MG63 (cell line): ENCODE results near the gene HES2. TPM values are rescaled to one million over a fixed set of nuclear protein-coding genes. Genes with fewer than 3 reads are reported as not detected.
A peak's percentile ranks its signal among the peaks of the same experiment; 100 is the strongest.

Source experiments
- DNase-seq: peaks from one replicate; pipeline ENCODE4 v3.0.0-alpha.2; 2020
- H3K27me3 ChIP-seq: fragments of 250-450 bp; sonication (Bioruptor Pico); 2 replicates; pipeline ENCODE4 v1.5.1; 2020; ENCODE audit warnings: mild to moderate bottlenecking, moderate library complexity
- H3K36me3 ChIP-seq: fragments of 250-450 bp; sonication (Bioruptor Pico); 2 replicates; pipeline ENCODE4 v1.5.1; 2020; ENCODE audit warnings: mild to moderate bottlenecking, moderate library complexity
- H3K4me3 ChIP-seq: fragments of 250-450 bp; sonication (Bioruptor Pico); 2 replicates; pipeline ENCODE4 v1.5.1; 2020; ENCODE audit warnings: mild to moderate bottlenecking, moderate library complexity
- H3K9me3 ChIP-seq: fragments of 250-450 bp; sonication (Bioruptor Pico); 2 replicates; pipeline ENCODE4 v1.5.1; 2020; ENCODE audit warnings: mild to moderate bottlenecking, moderate library complexity
- total RNA-seq: library from RNA; depleted of rRNA; stranded (reverse); fragments of >200 nt; shearing (Covaris generic); gene quantifications from 2 replicates; pipeline ENCODE4 v1.2.3, GENCODE V29; 2014; ENCODE audit warnings: low replicate concordance

Gene HES2
- total RNA-seq, 1 experiment from 2014 or later, result 0.59 TPM

GRCh38 chr1:6426277-6426971 is 6.7 kb upstream of the HES2 start:
- no peak for DNase-seq
- Histone ChIP-seq H3K9me3 (no peaks in the 10 kb centered on the region), H3K27me3 (peaks cover 6% of the 10 kb centered on the region), H3K4me3 (no peak overlapping the region), H3K36me3 (no peaks in the 10 kb centered on the region)

DNA sequence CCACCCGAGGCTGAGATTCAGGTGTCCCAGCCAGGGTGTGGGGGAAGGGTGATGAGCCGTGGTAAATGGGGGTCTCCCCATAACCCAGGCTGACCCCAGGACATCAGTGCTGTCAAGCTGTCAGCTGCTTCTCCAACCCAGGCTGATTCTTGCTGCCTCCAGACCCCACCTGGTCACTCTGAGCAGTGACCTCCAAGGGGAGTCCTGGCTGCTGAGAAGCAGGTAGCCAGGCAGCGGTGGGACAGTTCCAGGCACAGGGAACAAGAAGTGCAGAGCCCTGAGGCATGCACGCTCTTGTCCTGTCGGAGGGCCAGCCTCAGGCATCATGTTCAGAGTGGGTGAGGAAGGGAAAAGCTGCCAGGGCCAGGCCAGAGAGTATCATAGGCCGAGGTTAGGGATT is 5.9 kb upstream of the HES2 start:
- H3K27me3 ChIP-seq, result peaks cover 6% of the 10 kb centered on the region
- H3K36me3 ChIP-seq, result no peaks in the 10 kb centered on the region
- H3K9me3 ChIP-seq, result no peaks in the 10 kb centered on the region
- H3K4me3 ChIP-seq, result no peak overlapping the region
- DNase-seq, result no peak

GRCh38 chr1:6424619-6425593 is 5.2 kb upstream of the HES2 start, which contains the start of gene ESPN:
Gene ESPN (plus strand): TSS chr1:6424776. CDS start chr1:6424956, 180 bp downstream.
- Histone ChIP-seq H3K4me3 (no peak within 1 kb of the TSS), H3K9me3 (no peaks in the 10 kb centered on the region), H3K36me3 (no peaks in the 10 kb centered on the region), H3K27me3 (peaks cover 6% of the 10 kb centered on the region)
- no peak for DNase-seq

- no peaks in the 10 kb centered on the region for H3K36me3 ChIP-seq
- peaks cover 6% of the 10 kb centered on the region for H3K27me3 ChIP-seq
- H3K9me3 ChIP-seq, result no peaks in the 10 kb centered on the region
- no peak for DNase-seq
- H3K4me3 ChIP-seq, result no peak overlapping the region
These were observed 4.4 kb upstream of the HES2 start for GRCh38 chr1:6424000-6424565.

- no peaks in the 10 kb centered on the region for H3K36me3 ChIP-seq
- peaks cover 6% of the 10 kb centered on the region for H3K27me3 ChIP-seq
- no peak overlapping the region for H3K4me3 ChIP-seq
- H3K9me3 ChIP-seq, result no peaks in the 10 kb centered on the region
- DNase-seq, result peak; percentile 82
These were observed 3.7 kb upstream of the HES2 start for GRCh38 chr1:6423321-6423999.

- Histone ChIP-seq H3K9me3 (no peaks in the 10 kb centered on the region), H3K36me3 (no peaks in the 10 kb centered on the region), H3K4me3 (no peak overlapping the region), H3K27me3 (peaks cover 6% of the 10 kb centered on the region)
- DNase-seq, result no peak
These were observed 1.5 kb upstream of the HES2 start for GRCh38 chr1:6421266-6421665.

- Histone ChIP-seq H3K9me3 (no peaks in the 10 kb centered on the region), H3K4me3 (no peak overlapping the region), H3K27me3 (peaks cover 6% of the 10 kb centered on the region), H3K36me3 (no peaks in the 10 kb centered on the region)
- no peak for DNase-seq
These were observed 829 bp upstream of the HES2 start for GRCh38 chr1:6420454-6421042.

DNA sequence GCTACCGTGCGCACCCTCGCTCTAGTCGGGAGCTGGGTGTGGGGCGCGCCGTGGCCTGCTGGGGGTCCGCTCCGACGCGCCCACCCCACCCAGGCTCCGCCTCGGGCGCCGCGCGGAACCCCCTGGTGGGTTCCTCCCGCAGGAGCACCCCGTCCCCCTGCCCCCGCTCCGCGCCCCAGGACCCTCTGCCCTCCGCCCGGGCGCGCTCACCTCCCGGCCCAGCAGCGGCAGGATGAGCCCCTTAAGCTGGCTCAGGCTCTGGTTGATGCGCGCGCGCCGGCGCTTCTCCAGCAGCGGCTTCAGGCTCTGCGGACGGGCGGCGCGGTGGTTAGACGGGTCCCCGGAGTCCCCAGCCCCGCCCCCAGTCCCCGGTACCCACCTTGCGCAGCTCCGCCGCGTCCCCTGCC is 319 bp downstream of the HES2 start:
- H3K36me3 ChIP-seq, result no peaks in the 10 kb centered on the region
- H3K4me3 ChIP-seq, result peak overlapping the region; percentile 41
- H3K9me3 ChIP-seq, result no peaks in the 10 kb centered on the region
- peaks cover 13% of the 10 kb centered on the region for H3K27me3 ChIP-seq
- peak; percentile 35 for DNase-seq

GRCh38 chr1:6418668-6419396 is 887 bp downstream of the HES2 start:
- Histone ChIP-seq H3K27me3 (peaks cover 7% of the 10 kb centered on the region), H3K9me3 (no peaks in the 10 kb centered on the region), H3K36me3 (no peaks in the 10 kb centered on the region), H3K4me3 (no peak overlapping the region; the same call in 1 of the 2 replicates)
- DNase-seq, result no peak

- H3K36me3 ChIP-seq, result no peaks in the 10 kb centered on the region
- H3K9me3 ChIP-seq, result no peaks in the 10 kb centered on the region
- H3K27me3 ChIP-seq, result peaks cover 7% of the 10 kb centered on the region; the same call in 1 of the 2 replicates
- no peak overlapping the region for H3K4me3 ChIP-seq
- DNase-seq, result no peak
These were observed 1.6 kb downstream of the HES2 start for GRCh38 chr1:6417961-6418667.

GRCh38 chr1:6416906-6417305 is 2.8 kb downstream of the HES2 start:
- H3K27me3 ChIP-seq, result peaks cover 7% of the 10 kb centered on the region; the same call in 1 of the 2 replicates
- no peak for DNase-seq
- H3K4me3 ChIP-seq, result no peak overlapping the region
- no peaks in the 10 kb centered on the region for H3K9me3 ChIP-seq
- no peaks in the 10 kb centered on the region for H3K36me3 ChIP-seq

DNA sequence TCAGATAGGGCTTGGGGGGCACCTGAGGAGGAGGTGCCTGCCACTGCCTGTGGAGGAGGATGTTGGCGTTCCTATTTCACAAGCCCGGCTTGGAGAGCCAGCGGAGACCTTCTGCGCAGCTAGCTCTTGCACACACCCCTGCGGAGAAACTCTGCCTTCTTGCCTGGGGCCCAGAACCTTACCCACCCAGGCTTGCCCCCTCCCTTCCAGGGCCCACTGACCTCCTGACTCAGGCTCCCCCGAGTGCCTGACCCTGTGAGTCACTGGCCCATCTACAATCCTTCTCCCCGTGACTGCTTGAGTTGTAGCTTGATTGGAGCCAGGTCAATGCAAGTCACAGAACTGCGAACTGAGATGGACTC is 3.4 kb downstream of the HES2 start:
- Histone ChIP-seq H3K36me3 (no peaks in the 10 kb centered on the region), H3K9me3 (no peaks in the 10 kb centered on the region), H3K27me3 (peaks cover 7% of the 10 kb centered on the region; the same call in 1 of the 2 replicates), H3K4me3 (no peak overlapping the region)
- DNase-seq, result no peak

- H3K4me3 ChIP-seq, result no peak overlapping the region
- no peak for DNase-seq
- peaks cover 7% of the 10 kb centered on the region; the same call in 1 of the 2 replicates for H3K27me3 ChIP-seq
- H3K36me3 ChIP-seq, result no peaks in the 10 kb centered on the region
- H3K9me3 ChIP-seq, result no peaks in the 10 kb centered on the region
These were observed 4.7 kb downstream of the HES2 start for GRCh38 chr1:6414881-6415626.

GRCh38 chr1:6414443-6414844 is 5.3 kb downstream of the HES2 start:
- peaks cover 7% of the 10 kb centered on the region; the same call in 1 of the 2 replicates for H3K27me3 ChIP-seq
- no peaks in the 10 kb centered on the region for H3K9me3 ChIP-seq
- peak; percentile 38 for DNase-seq
- no peak overlapping the region for H3K4me3 ChIP-seq
- H3K36me3 ChIP-seq, result no peaks in the 10 kb centered on the region
